ENCODE results near the gene CUL1. TPM values are rescaled to one million over a fixed set of nuclear protein-coding genes. Genes with fewer than 3 reads are reported as not detected.

The CUL1 gene
- total RNA-seq, 2 donors from 2014 or later: 47.0 to 60.0 TPM

GRCh38 chr7:148807436-148807835 is 108.7 kb downstream of the CUL1 start:
- no peak for ATAC-seq (ENCODE audit: insufficient number of reproducible peaks, low FRiP score, low read depth)
- Histone ChIP-seq H3K4me1 (ENCODE audit: control insufficient read depth in 1 of 2, low read depth in 2 of 2) (no peaks in the 10 kb centered on the region), H3K4me3 (no peak overlapping the region), H3K27ac (no peak overlapping the region), H3K27me3 (replicated peaks; ENCODE audit: insufficient read depth) (no peaks in the 10 kb centered on the region), H3K9me3 (no peaks in the 10 kb centered on the region), H3K36me3 (no peaks in the 10 kb centered on the region)
- no peak for DNase-seq (ENCODE audit: low spot score)
- TF ChIP-seq, protein P1, sequence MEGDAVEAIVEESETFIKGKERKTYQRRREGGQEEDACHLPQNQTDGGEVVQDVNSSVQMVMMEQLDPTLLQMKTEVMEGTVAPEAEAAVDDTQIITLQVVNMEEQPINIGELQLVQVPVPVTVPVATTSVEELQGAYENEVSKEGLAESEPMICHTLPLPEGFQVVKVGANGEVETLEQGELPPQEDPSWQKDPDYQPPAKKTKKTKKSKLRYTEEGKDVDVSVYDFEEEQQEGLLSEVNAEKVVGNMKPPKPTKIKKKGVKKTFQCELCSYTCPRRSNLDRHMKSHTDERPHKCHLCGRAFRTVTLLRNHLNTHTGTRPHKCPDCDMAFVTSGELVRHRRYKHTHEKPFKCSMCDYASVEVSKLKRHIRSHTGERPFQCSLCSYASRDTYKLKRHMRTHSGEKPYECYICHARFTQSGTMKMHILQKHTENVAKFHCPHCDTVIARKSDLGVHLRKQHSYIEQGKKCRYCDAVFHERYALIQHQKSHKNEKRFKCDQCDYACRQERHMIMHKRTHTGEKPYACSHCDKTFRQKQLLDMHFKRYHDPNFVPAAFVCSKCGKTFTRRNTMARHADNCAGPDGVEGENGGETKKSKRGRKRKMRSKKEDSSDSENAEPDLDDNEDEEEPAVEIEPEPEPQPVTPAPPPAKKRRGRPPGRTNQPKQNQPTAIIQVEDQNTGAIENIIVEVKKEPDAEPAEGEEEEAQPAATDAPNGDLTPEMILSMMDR (IDR thresholded peaks at IDR 0.05): no peak

- ATAC-seq (ENCODE audit: insufficient number of reproducible peaks, low FRiP score, low read depth) (no peak), DNase-seq (ENCODE audit: low spot score) (no peak)
- Histone ChIP-seq H3K9me3 (no peaks in the 10 kb centered on the region), H3K4me1 (ENCODE audit: control insufficient read depth in 1 of 2, low read depth in 2 of 2) (no peaks in the 10 kb centered on the region), H3K36me3 (no peaks in the 10 kb centered on the region), H3K4me3 (no peak overlapping the region), H3K27ac (no peak overlapping the region), H3K27me3 (replicated peaks; ENCODE audit: insufficient read depth) (no peaks in the 10 kb centered on the region)
- TF ChIP-seq, protein P1 (IDR thresholded peaks at IDR 0.05): no peak
Observed at GRCh38 chr7:148809856-148810255, 111.2 kb downstream of the CUL1 start.

GRCh38 chr7:148811892-148812291 is 113.2 kb downstream of the CUL1 start:
- H3K4me3 ChIP-seq: no peak overlapping the region
- no peaks in the 10 kb centered on the region for H3K36me3 ChIP-seq
- TF ChIP-seq, protein P1 (IDR thresholded peaks at IDR 0.05): no peak
- no peaks in the 10 kb centered on the region for H3K9me3 ChIP-seq
- no peak for DNase-seq (ENCODE audit: low spot score)
- H3K27me3 ChIP-seq (replicated peaks; ENCODE audit: insufficient read depth): no peaks in the 10 kb centered on the region
- H3K4me1 ChIP-seq (ENCODE audit: control insufficient read depth in 1 of 2, low read depth in 2 of 2): no peaks in the 10 kb centered on the region
- H3K27ac ChIP-seq: no peak overlapping the region
- no peak for ATAC-seq (ENCODE audit: insufficient number of reproducible peaks, low FRiP score, low read depth)

- no peak for ATAC-seq (ENCODE audit: insufficient number of reproducible peaks, low FRiP score, low read depth)
- Histone ChIP-seq H3K27ac (no peak overlapping the region), H3K4me3 (no peak overlapping the region), H3K4me1 (ENCODE audit: control insufficient read depth in 1 of 2, low read depth in 2 of 2) (no peaks in the 10 kb centered on the region), H3K36me3 (no peaks in the 10 kb centered on the region), H3K27me3 (replicated peaks; ENCODE audit: insufficient read depth) (no peaks in the 10 kb centered on the region), H3K9me3 (no peaks in the 10 kb centered on the region)
- TF ChIP-seq, protein P1 (IDR thresholded peaks at IDR 0.05): no peak
- no peak for DNase-seq (ENCODE audit: low spot score)
Observed at GRCh38 chr7:148813890-148814289, 115.2 kb downstream of the CUL1 start.

- H3K27ac ChIP-seq: no peak overlapping the region
- TF ChIP-seq, protein P1 (IDR thresholded peaks at IDR 0.05): no peak
- no peak for DNase-seq (ENCODE audit: low spot score)
Observed at GRCh38 chr7:148814922-148815559, 116.3 kb downstream of the CUL1 start.

More at GRCh38 chr7:148814922-148815559, 116.3 kb downstream of the CUL1 start:
- Histone ChIP-seq H3K9me3 (no peaks in the 10 kb centered on the region), H3K4me1 (ENCODE audit: control insufficient read depth in 1 of 2, low read depth in 2 of 2) (no peaks in the 10 kb centered on the region), H3K27me3 (replicated peaks; ENCODE audit: insufficient read depth) (no peaks in the 10 kb centered on the region), H3K4me3 (no peak overlapping the region), H3K36me3 (no peaks in the 10 kb centered on the region)
- ATAC-seq (ENCODE audit: insufficient number of reproducible peaks, low FRiP score, low read depth): no peak
